Myocyte (in vitro differentiated cells): Measurements from ENCODE around the gene COL4A2. TPM values are rescaled to one million over a fixed set of nuclear protein-coding genes. Genes with fewer than 3 reads are reported as not detected.
A peak's percentile ranks its signal among the peaks of the same experiment; 100 is the strongest.

Experiments
- DNase-seq: peaks from one replicate; pipeline ENCODE4 v3.0.0-alpha.2; 2012; ENCODE audit warnings: low read depth
- polyA plus RNA-seq: library from polyadenylated mRNA; unstranded; fragments of >200 nt; gene quantifications from one replicate; pipeline ENCODE4 v1.2.1, GENCODE V29; 2012; ENCODE audit warnings: missing spikeins
- total RNA-seq: library from RNA; depleted of rRNA; stranded (reverse); fragments of >200 nt; gene quantifications from 2 replicates; pipeline ENCODE4 v1.2.3, GENCODE V29; 2014

COL4A2 gene
- 71.7 and 77.6 TPM in 2 replicates for total RNA-seq
- 261 TPM for polyA plus RNA-seq

DNA sequence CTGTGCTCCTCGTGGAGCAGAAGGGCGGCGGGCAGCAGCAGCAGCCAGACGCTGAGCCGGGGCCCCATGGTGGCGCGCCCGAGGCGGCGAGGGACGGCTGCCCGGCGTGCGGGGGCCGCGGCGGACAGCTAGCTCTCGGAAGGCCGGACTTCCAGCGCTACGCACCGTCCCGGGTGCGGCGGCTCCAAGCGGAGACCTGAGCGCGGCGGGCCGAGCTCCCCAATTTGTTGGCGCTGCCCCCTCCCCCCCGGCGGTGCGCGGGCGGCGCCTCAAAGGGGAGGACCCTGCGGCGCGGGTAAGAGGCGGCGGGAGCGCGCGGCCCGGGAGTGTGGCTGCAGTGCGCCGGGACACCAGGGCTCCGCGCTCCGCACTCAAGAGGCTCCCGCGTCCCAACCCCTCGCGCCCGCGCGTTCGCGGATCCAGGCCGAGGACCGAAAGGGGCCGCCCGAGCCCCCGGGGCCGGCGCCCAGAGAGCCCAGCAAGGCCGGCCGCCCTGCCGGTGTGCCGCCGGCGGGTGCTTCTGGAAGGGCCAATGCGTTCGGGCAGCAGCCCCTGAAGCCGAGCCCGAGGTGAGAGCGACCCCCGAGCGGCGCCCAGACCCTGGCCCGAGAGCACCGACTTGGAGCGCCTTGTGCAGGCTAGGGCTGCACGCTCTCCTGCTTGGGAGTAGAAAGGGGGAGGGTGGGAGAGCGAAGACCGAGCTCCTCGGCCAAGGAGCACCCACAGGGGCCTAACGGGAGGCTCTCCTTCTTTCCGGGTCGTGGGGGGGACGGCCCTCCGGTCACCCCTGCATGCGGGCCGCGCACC is at the start of gene COL4A2, which contains the start of gene COL4A1:
COL4A2 (plus strand) TSS at position 325 of the 807 bp plus-strand sequence. CDS start 620 bp downstream, outside the sequence.
COL4A1 (minus strand) TSS at position 198 of the 807 bp plus-strand sequence; CDS start at position 68, 130 bp downstream.
- DNase-seq: peak; percentile 76

- peak; percentile 41 for DNase-seq
Measured at GRCh38 chr13:110257408-110257807, 49.7 kb upstream of the COL4A2 start.

GRCh38 chr13:110258876-110259631 is 48.0 kb upstream of the COL4A2 start:
- DNase-seq: no peak

GRCh38 chr13:110259651-110260050 is 47.4 kb upstream of the COL4A2 start:
- DNase-seq: no peak

DNA sequence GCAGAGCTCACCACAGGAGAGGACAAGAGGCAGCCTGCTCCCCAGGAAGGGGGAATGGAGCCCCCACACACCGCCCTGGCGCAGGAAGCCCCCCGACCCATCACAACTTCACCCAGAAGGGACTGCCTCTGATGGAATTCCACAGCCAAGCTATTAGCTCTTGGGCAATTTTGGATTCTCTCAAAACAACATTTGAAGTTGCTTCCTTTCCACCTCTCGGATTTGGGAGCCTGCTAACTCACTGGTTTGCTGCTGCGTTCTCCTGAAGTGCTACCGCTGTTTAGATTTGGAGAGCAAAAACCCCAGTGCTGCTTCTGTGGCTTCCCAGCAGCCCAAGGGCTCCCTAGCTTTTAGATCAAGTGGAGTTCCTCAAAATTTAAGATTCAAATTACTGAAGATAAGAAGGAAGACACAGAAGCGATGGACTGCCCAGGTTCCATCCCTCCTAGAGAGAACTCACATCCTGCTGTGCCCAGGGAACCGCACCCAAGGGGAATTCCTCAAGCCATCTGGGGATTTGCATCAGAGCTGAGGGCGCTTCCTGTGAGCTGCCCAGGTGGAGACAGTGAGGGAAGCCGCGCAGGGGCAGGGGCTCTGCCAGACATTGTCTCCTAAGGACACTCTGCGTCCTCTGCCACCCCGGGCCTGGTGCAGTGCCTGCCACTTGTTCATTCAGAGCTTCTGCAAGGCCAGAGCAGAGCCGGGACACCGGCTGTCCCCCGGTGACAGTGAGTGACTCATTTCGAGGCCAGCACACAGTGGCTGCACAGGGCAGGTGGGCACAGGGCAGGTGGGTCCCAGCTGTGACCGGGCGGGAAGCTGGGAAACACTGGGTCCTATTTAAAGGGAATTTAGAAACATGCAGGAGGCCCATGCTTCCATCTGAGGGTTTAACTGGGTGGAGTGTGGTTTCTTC is 45.7 kb upstream of the COL4A2 start:
- peak; percentile 65 for DNase-seq

GRCh38 chr13:110262082-110262436 is 45.0 kb upstream of the COL4A2 start:
- no peak for DNase-seq

DNA sequence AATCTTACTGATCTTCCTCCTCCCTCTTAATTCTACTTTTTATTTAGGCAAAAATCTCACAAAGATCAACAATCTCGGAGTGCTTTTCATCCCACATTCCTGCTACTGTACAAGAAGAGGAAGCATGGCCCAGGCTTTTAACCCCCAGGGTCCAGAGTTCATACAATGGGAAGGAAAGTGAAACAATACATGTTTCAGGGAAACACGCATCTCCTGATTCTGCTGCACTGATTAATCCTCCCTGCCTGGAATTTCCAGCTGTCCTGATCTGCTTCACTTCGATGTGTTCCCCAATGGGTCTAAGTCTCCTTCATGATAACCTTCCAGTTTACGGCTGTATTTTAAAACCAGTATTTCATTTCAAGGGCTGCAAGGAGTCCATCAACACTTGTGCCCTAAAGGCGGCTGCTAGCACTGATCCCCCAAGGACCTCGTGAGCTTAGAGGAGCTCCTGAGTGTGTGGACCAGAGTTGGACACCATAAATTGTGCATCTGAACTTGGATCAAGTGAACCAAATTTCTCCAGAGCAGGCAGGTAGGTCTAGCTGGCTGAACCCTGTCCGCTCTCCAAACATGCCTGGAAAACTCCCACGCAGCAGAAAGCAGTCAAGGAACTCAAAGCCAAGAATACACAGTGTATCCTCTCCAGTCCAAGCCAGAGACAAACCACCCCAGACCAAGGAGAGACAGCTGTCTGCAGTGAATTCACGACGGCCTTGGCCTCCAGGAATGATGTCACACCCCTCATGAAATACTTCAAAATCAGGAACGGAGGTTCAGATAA is 44.4 kb upstream of the COL4A2 start:
- peak; percentile 57 for DNase-seq

- DNase-seq: no peak
Measured at GRCh38 chr13:110263404-110263803, 43.7 kb upstream of the COL4A2 start.

- no peak for DNase-seq
Measured at GRCh38 chr13:110263888-110264287, 43.2 kb upstream of the COL4A2 start.

DNA sequence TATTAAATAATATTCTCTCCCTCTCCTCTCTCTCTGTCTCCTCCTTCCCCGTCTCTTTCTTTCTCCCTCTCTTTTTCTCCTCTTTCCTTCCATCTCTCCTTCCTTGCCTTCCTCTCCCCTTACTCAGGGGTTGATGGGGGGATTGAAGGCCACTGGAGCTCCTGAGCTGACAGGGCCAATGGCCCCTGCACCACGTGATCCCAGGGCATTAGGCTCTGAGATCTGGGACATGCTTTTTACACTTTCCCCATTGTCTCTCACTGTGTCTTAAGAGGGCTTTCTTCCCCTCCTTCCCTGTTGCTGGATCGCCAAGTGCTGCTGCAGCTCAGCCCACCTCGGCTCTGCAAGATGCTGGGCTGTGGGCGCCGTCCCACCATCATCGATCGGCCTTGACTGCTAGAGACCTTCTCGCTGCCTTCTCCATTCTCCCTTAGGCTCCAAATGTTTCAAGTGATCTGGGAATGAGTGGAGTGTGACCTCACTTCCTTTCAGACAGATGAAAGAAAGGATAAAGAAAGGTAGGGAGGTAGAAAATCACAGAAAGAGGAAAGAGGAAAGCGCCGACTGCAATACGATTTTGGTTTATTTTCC is 42.3 kb upstream of the COL4A2 start:
- no peak for DNase-seq

GRCh38 chr13:110265341-110265681 is 41.8 kb upstream of the COL4A2 start:
- DNase-seq: no peak

GRCh38 chr13:110265682-110266430 is 41.2 kb upstream of the COL4A2 start:
- no peak for DNase-seq

DNA sequence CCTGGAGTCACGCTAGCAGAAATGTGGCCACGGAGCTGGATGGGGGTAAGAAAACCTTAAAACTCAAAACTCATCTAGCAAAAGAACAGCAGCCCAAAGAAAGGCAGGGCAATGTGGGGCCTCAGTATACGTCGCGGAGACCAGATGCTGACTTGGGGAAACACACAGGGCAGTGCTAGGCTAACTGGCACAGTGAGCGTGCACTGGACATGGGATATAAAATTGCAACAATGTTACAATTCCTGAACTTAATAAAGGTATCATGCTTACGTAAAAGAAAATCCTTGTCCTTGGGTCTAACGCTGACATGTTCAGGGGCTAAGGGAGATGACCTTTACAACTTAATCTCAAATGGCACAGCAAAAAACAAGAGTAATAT is 40.7 kb upstream of the COL4A2 start:
- no peak for DNase-seq

GRCh38 chr13:110266983-110267382 is 40.1 kb upstream of the COL4A2 start:
- no peak for DNase-seq

GRCh38 chr13:110268061-110268460 is 39.0 kb upstream of the COL4A2 start:
- DNase-seq: no peak

DNA sequence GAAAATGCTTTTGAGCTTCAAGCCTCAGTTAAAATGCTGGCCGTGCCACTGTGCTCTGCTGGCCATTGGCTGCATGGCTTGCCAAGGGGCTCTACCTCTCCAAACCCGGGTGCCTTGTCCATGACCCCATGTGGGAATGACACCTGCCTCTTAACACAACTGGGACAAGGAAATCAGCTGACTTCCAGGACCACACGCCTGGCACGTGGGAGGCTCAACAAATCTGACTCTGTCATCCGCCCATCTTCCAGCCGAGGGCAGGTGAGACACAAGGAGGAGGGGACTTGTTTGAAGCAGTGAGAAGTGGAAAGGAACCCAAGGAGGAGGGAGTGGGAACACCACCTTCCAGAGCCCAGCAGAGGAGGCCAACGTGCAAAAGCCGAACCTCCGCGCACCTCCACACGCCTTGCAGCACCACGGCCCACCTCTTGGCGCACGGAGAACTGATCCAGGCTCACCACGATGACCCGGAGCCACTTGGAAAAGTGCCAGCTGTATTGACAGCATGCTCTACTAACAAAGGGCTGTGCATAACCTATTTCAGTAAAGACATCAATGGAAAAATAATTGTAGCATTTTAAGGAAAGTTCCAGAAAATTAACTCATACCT is 38.4 kb upstream of the COL4A2 start:
- DNase-seq: no peak

DNA sequence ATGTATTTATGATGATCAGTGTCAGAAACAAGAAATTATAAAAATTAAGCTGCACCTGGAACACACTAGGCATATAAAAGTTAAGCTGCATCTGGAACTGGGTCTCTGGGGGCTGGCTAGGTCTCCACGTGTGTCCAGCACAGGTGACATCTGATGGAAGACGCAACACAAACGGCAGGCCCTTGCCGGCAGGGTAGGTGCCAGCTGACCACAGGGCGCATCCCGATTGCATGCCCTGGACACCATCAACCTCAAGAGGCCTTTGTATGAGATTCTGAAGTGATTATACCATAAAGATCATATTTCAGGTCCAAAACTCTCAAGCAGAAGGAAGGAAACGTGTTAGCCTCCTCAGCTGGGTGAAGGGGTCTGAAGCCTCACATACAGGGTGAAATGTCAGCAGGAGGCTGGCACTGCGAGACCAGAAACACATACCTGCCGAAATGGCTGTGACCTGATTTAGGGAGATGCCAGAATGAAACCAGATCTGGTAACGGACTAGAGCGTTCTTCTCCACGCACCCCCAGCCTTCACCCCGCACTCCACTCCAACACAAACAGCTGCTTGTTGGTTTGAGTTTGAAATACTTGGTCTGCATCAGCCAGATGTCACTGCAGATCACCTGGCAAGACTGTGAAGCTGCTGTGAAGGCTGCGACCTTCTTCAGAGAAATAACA is 37.4 kb upstream of the COL4A2 start:
- DNase-seq: no peak

DNA sequence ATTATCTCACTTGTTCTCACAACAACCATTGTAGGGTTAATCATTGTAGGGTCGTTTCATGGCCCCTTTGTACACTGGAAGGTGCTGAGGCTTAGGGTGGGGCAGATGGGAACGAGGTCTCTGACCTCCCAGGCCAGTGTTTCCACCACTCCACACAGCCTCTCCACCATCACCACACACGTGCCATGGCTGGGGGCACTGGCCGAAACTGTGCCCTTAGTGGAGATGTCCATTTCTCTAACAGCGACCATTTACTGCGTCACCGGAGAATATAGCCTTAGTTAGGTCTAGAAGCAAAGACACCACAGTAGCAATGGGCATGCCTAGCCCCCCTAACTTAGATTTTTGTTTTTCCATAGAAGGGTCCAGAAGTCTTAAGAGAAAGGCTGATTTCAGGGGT is 36.6 kb upstream of the COL4A2 start:
- DNase-seq: no peak

DNA sequence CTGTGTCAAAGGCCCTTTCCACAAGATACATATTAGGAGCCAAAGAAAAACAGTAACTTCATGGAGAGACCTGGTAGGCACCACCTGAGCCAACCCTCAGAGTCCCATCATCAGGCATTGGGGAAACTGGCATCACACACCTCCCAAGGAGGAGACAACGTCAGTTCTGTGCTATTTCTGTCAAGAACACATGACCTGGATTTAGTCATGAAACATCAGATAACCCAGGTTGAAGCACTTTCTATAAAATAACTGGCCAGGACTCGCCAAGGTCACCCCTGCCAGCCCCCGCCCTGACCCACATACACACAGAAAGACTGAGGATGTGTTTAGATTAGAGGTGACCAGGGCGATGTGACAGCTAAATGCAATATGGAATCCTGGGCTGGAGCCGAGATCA is 35.8 kb upstream of the COL4A2 start:
- DNase-seq: no peak
